Left lung (tissue), 10 donors: ENCODE results near the gene MYO1C. TPM values are rescaled to one million over a fixed set of nuclear protein-coding genes. Genes with fewer than 3 reads are reported as not detected.
A peak's percentile ranks its signal among the peaks of the same experiment; 100 is the strongest.

Experiments
- ATAC-seq: fragments of 200-7000 bp; cut with Tn5 transposase; one replicate; pipeline ENCODE4 v1.9.1; 2020; ENCODE audit warnings: moderate library complexity
- DNase-seq, 4 donors: peaks; one replicate each; pipeline ENCODE4 v3.0.0-alpha.2; 2013 to 2020
- H3K27ac ChIP-seq, 2 donors: fragments of 200-600 bp; sonication (generic) in 1 of 2; one replicate each; pipeline versions ENCODE4 v1.5.0 to v1.8.0; 2020 to 2021
- H3K27me3 ChIP-seq, 2 donors: fragments of 200-600 bp; sonication (generic) in 1 of 2; one replicate each; pipeline versions ENCODE4 v1.5.0 to v1.8.0; 2020 to 2021
- H3K36me3 ChIP-seq, 2 donors: fragments of 200-600 bp; sonication (generic) in 1 of 2; one replicate each; pipeline versions ENCODE4 v1.5.0 to v1.8.0; 2020 to 2021
- H3K4me1 ChIP-seq, 2 donors: fragments of 200-600 bp; one replicate each; pipeline ENCODE4 v1.8.0; 2021
- H3K4me3 ChIP-seq, 2 donors: fragments of 200-600 bp; sonication (generic) in 1 of 2; one replicate each; pipeline versions ENCODE4 v1.5.0 to v1.8.0; 2020 to 2021; ENCODE audit warnings: mild to moderate bottlenecking in 1 of 2
- H3K9me3 ChIP-seq, 2 donors: fragments of 200-600 bp; sonication (generic) in 1 of 2; one replicate each; pipeline versions ENCODE4 v1.5.0 to v1.8.0; 2020 to 2021
- intact Hi-C, 2 donors: fragments of 100-400 bp; cut with DNase I; formaldehyde crosslinking; loops; one replicate each; pipeline versions ENCODE4 v1.11.2 to v1.14.2; 2022
- polyA plus RNA-seq, 6 donors: library from polyadenylated mRNA; unstranded; fragments of 120-200 nt; gene quantifications; one replicate each; pipeline ENCODE4 v1.2.1, GENCODE V29; 2013; ENCODE audit not compliant: insufficient read length in 6 of 6
- total RNA-seq, 2 donors: library from RNA; stranded (reverse); fragmentation: NEBNext Ultra II Directional; extraction: Animal tissue kit (Norgen Biotek cat#: 25700); gene quantifications; one replicate each; pipeline ENCODE4 v1.2.1, GENCODE V29; 2021
- TF ChIP-seq, protein P1 (sequence below), 2 donors: fragments of 200-600 bp; sonication (generic) in 1 of 2; IDR thresholded peaks; one replicate each; pipeline versions ENCODE4 v1.5.0 to v1.8.0; 2021; ENCODE audit warnings: antibody characterized with exemption in 2 of 2
- donor health status: DM: no; HTN: yes; CAD: no.
- donor health status: DM: no; HTN: no; CAD: no.

Gene MYO1C
- total and polyA plus RNA-seq, 8 donors = 65.5 to 282 (median 80.7) TPM

DNA sequence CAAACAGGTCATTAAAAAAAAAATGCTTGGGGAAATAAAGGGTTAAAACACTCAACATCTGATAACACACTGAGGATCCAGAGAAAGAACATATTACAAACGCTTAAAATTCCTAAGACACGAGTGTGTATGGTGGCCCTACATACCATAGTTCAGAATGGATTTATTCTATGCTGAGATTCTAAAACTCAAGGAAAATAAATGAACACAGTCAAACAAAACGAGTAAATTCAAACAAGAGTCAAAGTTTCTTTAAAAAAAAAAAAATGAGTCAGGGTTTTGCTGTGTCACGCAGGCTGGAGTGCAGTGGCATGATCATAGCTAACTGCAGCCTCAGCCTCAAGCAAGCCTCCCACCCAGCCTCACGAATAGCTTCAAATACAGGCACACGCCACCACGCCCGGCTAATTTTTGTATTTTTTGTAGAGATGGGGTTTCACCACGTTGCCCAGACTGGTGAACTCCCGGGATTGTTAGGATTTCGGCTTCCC lies 53.8 kb downstream of the MYO1C start:
- Histone ChIP-seq H3K4me3 (no peak overlapping the region), H3K9me3 (no peaks in the 10 kb centered on the region), H3K36me3 (peaks cover 0 to 52% of the 10 kb centered on the region in 2 donors), H3K27ac (no peak overlapping the region), H3K4me1 (peaks cover 0 to 35% of the 10 kb centered on the region in 2 donors), H3K27me3 (no peaks in the 10 kb centered on the region)
- DNase-seq (no peak), ATAC-seq (peak; percentile 65)
- intact Hi-C loops = no loop called here
- TF ChIP-seq, protein P1, sequence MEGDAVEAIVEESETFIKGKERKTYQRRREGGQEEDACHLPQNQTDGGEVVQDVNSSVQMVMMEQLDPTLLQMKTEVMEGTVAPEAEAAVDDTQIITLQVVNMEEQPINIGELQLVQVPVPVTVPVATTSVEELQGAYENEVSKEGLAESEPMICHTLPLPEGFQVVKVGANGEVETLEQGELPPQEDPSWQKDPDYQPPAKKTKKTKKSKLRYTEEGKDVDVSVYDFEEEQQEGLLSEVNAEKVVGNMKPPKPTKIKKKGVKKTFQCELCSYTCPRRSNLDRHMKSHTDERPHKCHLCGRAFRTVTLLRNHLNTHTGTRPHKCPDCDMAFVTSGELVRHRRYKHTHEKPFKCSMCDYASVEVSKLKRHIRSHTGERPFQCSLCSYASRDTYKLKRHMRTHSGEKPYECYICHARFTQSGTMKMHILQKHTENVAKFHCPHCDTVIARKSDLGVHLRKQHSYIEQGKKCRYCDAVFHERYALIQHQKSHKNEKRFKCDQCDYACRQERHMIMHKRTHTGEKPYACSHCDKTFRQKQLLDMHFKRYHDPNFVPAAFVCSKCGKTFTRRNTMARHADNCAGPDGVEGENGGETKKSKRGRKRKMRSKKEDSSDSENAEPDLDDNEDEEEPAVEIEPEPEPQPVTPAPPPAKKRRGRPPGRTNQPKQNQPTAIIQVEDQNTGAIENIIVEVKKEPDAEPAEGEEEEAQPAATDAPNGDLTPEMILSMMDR (IDR thresholded peaks at IDR 0.05) = no peak

GRCh38 chr17:1435326-1435725 lies 57.2 kb downstream of the MYO1C start:
- H3K27ac ChIP-seq = no peak overlapping the region
- intact Hi-C loops = no loop called here

GRCh38 chr17:1434150-1434549 lies 58.3 kb downstream of the MYO1C start:
- intact Hi-C loops = no loop called here
- no peaks in the 10 kb centered on the region for H3K9me3 ChIP-seq
- ATAC-seq (no peak), DNase-seq (no peak)
- H3K27ac ChIP-seq = no peak overlapping the region
- TF ChIP-seq, protein P1 (IDR thresholded peaks at IDR 0.05) = no peak
- peaks cover 0 to 78% of the 10 kb centered on the region in 2 donors for H3K36me3 ChIP-seq
- no peak overlapping the region for H3K4me3 ChIP-seq
- no peaks in the 10 kb centered on the region for H3K27me3 ChIP-seq
- peaks cover 3 to 37% of the 10 kb centered on the region in 2 donors for H3K4me1 ChIP-seq

More at GRCh38 chr17:1435326-1435725, 57.2 kb downstream of the MYO1C start:
- H3K4me3 ChIP-seq = no peak overlapping the region
- peaks cover 0 to 66% of the 10 kb centered on the region in 2 donors for H3K36me3 ChIP-seq
- no peaks in the 10 kb centered on the region for H3K9me3 ChIP-seq
- H3K4me1 ChIP-seq = peaks cover 3 to 47% of the 10 kb centered on the region in 2 donors
- TF ChIP-seq, protein P1 (IDR thresholded peaks at IDR 0.05) = no peak
- no peaks in the 10 kb centered on the region for H3K27me3 ChIP-seq
- DNase-seq (no peak), ATAC-seq (no peak)

GRCh38 chr17:1431631-1432104 lies 60.8 kb downstream of the MYO1C start:
- no peak overlapping the region for H3K27ac ChIP-seq
- DNase-seq (no peak), ATAC-seq (no peak)
- peaks cover 0 to 96% of the 10 kb centered on the region in 2 donors for H3K36me3 ChIP-seq
- TF ChIP-seq, protein P1 (IDR thresholded peaks at IDR 0.05) = no peak
- intact Hi-C loops = no loop called here
- H3K4me3 ChIP-seq = no peak overlapping the region
- H3K27me3 ChIP-seq = no peaks in the 10 kb centered on the region
- peaks cover 3 to 15% of the 10 kb centered on the region in 2 donors for H3K4me1 ChIP-seq
- no peaks in the 10 kb centered on the region for H3K9me3 ChIP-seq

GRCh38 chr17:1423456-1424135 lies 68.9 kb downstream of the MYO1C start:
- peak; percentile 85 for ATAC-seq
- Histone ChIP-seq H3K9me3 (no peaks in the 10 kb centered on the region), H3K4me3 (no peak overlapping the region), H3K27ac (peak overlapping the region; percentile 35 to 53), H3K36me3 (peaks cover 0 to 95% of the 10 kb centered on the region in 2 donors), H3K4me1 (peaks cover 13 to 20% of the 10 kb centered on the region in 2 donors), H3K27me3 (no peaks in the 10 kb centered on the region)
- peak in 2 of 4 donors; percentile 2 to 39 for DNase-seq
- TF ChIP-seq, protein P1 (IDR thresholded peaks at IDR 0.05) = no peak
- intact Hi-C loops = no loop called here
